ENCODE measurements around the gene MYO1B.

MYO1B gene

DNA sequence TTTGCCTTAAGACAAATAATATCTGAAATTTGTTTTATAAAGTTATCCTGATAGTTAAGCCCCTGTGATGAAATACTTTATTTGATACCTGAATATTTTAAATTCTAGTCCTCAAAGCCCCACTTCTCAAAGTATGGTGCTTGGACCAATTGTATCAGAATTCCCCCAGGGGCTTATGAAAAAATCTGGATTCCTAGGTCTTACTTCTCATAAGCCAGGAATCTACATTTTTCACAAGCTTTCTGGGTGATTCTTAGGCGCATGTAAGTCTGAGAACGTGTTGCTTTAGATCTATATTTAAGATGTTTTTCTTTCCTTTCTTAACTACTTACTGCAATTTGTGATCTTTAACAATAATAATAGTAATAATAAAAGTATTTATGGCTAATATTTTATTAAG, 53.1 kb downstream of the MYO1B start:
- DNase-seq (ENCODE audit: low read depth) = no peak

DNA sequence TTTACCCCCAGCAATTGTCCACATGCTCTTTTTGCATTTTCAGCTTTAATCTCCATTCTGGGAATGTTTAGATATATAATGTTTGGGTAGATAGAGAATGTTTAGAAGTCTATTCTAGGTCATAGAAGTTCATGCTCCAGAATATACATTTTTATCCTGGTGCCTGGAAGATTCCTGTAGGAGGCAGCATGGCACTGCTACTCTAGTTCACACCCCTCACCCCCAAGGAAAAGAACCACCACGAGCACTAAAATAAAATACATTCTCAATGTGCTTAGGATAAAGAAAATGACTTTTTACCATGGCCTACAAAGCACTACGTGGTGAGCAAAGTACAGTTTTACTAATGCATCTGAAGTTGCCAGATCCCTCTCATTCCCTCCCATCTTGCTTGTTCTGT, 53.8 kb downstream of the MYO1B start:
- no peak for DNase-seq (ENCODE audit: low read depth)

DNA sequence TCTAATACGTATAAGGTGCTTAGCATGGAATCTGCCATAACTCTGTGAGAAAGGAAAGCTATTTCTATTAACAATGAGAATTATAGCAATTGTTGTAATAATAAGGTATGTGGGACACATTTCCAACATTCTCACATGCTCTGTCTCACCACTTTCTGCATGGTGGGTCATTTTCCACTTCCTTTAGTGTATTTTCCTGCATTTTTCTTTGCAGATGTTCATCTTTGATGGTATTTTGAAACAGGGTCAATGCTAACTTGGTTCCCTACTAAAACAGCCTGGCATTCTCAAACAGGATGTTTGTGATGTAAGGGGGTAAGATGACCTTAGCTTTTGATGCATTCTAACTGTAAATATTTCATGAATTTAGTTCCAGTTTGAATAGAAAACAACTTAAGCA, 54.7 kb downstream of the MYO1B start:
- DNase-seq (ENCODE audit: low read depth) = no peak

DNA sequence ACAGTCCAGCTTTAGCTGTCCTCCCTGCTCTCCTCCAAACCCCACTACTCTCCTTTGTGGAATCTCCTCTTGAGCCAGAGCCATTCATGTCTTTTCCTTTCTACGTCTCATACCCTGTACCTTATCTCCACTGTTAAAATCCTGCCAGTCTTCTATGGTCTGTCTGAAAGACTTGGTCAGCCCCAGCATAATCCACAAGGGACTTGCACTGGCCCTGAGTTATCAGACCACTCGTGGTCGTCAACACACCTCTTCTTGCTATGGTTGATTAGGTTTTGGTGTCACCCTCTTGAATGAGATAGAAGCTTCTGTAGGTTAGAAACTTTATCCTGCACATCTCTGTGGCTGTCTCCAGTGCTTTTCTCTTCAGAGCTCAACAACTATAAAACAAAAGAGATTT, 56.8 kb downstream of the MYO1B start:
- no peak for DNase-seq (ENCODE audit: low read depth)

DNA sequence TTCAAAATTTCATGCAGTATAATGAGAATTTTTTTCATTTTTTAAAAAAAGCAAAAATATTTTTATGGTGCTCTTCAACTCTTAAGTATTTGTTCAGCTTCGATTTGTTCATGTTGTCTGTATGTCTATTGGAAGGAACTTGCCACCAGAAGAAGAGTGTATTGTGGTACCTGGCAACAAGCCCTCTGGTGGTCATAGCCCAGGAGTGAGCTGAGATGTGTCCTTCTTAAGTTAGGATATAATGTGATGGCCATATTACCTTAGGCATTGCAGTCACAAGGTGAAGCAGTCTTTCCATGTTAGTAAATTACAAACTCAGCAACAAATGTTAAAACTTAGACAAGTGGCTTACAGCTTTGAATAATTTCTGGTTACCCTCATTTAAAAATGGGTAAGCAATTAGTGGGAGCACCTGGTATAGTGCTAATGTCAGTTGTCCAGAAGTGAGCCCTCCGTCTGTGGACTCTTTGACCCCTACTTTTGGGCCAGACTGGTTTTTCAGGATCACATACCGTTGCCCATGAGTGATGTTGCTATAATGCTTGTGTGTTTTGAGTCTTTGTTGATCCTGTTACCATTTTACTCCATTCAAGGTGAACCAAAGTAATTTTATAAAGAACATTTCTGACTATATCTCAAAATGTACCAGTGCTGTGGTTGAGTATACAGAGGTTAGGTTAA, 57.4 kb downstream of the MYO1B start:
- no peak for DNase-seq (ENCODE audit: low read depth)

DNA sequence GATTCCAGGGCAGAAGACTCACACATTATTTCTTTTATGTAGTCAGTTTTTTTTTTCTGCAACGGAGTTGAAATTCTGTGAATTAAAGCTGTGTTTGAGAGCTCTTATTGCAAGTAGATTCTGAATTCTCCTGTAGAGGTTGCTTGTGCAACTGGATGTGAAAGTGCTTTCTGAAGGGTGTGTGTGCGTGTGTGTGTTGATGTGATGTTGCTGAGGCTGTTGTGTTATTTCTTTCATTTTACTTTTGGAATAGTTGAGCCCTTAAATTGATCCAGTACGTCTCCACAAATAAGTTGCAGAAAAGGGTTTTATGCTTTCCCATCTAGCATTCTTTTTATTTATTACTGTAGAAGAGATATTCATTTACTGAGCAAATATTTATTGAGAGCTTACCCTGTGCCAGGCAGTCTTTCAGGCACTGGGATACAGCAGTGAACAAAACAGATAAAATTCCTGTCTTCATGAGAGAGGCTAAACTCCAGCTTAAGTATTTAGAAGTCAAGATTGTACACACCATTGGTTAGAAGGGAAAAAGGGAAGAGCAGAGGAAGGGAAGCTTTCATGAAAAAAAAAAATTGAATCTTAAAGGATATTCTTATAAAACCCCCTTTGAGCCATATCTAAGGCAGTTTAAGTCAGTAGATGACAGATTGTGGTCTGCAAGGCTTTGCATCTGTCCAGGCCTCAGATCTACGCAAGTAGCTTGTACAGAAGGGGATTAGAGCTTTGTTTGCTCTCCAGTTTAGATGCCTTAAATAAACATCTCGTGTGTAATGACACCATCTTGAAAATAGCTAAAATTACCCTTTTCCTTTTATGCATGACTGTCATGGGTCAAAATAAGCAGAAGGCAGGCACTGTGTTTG, 58.2 kb downstream of the MYO1B start:
- DNase-seq (ENCODE audit: low read depth) = no peak

DNA sequence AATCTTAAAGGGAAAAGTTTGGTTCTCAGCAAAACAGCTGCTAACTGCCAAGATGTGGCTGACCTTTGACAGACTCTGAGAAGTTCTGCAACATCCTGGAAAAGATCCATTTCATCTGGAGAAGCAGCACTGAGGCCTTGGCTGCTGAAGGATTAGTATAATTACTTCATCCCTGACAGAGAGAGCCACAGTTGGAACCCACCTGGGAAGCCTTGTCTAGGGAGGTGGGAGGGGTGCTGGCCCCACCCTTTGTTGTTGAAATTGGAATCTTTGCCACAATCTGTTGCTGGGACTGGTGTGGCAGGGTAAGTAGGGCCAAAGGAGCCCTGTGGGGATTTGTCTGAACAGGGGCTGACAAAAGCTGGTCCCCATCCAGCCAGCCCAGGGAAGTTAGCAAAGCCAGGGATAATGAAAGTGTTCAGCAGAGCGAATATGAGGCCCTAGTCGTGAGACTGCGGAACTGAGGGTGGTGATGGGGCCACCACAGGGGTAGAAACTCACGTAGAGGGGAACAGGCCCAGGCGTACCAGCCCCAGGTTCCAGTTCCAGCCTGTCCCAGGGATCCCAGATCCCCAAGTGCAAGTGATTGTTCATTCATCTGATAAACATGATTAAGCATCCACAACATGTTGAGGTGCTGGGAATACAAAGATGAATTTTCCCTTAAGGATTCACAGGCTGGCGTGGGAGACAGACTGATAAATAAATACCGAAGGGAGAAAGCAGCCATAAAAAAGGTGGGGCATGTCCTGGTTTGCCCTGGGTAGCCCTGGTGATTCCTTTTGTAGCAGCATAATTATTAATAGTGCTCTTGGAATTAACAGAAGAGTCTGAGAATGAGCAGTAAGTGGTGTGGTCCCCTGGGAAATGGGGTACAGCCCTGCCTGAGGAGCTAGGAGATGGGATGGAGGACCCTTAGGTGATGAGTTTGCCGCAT, 60.0 kb downstream of the MYO1B start:
- DNase-seq (ENCODE audit: low read depth) = no peak

DNA sequence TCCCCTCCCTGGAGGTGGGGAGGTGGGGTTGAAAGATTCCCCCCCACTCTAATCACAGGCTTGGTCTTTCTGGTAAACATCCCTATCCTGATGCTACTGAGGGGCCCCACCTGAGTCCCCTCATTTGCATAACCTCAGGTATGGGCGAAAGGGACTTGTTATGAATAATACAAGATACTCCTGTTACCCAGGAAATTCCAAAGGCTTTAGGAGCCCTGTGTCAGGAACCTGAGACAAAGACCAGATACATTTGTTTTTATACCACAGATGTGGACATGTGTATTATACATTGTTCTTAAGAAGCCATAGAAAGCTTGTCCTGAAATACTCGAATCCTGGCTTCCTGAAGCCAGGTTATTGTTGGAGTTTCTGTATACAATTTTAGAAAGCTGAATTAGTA, 62.8 kb downstream of the MYO1B start:
- no peak for DNase-seq (ENCODE audit: low read depth)

DNA sequence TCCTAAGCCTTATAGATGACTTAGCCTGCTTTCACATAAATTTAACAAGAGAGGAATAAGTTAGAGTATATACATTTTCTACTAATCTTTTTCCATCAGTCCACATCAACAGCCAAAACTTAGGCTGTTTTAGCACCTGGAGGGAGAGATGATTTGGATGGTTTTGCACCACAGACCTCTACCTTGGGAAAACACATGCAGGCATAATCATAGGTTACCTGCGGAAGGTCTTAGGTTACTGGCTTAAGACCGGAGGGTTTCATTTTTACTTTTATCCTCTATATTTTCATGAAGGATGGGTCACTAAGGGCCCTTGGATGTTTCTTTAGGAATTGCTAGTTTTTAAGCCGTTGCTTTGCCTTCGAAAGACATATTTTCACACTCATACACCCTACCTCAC, 66.0 kb downstream of the MYO1B start:
- no peak for DNase-seq (ENCODE audit: low read depth)

DNA sequence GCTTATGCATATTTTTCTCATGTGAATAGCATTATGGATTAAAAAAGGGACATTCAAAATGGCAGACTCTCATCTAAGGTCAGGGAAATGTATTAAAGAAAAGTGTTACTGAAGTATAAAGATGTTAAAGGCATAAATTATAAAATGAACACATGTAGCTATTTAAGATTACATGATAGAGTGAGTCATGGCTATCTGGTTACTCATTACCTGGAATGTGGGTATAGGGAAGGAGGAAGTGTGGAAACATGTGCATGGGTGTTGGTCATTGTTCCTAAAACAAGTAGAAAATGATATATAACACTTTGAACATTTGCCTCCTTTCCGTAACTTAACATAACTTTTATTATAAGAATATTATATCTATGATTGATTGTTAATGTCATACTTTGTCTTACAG, 66.4 kb downstream of the MYO1B start:
- DNase-seq (ENCODE audit: low read depth) = peak; percentile 69

DNA sequence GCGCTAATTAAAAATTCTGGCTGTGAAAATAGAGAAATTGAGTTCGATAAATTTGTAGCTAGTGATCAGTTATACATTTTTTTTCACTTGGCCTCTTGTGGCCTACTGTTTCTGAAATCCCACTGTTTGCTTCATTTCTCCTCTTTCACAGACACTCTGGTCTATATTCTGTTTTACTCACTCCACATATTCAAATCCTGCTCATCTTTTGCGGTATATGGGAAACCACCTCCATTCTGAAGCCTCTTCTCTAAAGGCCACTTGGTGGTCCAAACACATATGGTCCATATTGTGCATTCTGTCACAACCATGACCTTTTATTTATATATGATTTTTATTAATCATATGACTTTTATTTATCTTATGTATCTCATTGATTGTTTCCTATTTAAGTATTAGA, 67.0 kb downstream of the MYO1B start:
- no peak for DNase-seq (ENCODE audit: low read depth)

DNA sequence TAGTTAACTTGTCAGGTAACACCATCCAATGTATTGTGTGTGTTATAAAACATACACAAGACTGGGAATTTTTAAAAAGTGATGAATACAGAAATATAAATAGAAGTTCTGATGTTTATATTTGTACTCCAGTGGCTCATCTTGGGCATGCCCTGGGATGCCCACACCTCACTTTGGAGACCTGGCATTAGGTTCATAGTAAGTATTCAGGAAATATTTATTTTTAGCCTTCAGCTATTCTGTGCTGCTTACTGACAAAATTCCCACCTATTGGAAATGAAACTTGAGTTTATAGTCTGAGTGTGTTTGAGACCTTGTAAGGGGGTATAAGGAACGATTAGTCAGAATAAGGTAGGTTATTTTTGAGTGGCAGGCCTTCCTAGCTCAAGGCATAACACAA, 67.5 kb downstream of the MYO1B start:
- DNase-seq (ENCODE audit: low read depth) = no peak

DNA sequence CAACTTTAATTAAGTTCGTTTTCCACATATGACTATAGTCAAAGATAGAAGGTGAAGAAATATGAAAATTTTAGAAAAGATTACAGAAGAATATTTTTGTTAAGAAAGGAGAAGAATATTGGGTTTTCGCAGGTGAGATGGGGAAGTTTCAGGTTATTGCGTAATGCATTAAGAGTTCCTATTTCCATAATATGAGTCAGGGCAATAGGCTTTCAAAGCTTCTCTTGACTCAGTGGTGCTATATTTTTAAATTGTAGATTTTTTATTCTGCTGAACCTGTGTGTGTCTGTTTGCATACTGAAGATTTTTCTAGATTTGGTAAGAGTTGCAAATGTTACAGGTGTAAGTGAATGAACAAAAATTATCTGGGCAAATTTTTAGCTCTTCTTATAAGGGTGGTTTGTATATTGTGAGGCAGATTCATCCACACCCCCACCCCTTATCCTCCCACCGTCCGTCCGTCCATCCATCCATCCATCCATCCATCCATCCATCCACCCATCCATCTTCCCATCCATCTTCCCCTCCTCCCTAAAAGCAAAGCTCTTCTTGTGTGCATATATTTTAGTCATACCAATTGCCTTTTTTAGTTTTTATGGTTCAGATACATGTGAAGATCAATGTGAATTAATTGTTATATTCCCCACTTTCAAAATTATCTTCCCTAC, 69.6 kb downstream of the MYO1B start:
- no peak for DNase-seq (ENCODE audit: low read depth)

DNA sequence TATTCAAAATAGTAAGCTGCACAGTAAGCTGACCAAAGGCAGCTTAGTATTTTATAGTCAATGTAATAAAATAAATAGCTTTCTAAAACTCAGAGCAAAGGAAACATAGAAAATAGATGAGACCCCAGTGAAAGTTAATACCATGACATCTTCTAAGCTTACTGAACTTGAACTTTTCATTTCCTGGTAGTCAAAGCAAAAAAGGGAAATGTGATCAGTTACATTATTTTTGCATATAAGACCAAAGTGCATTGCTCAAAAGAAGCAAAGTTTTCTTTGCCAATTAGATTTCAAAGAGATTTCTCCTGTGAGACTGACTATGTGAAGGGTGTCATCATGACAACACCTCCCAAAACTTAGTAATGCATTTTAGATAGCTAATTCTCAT, 70.2 kb downstream of the MYO1B start:
- no peak for DNase-seq (ENCODE audit: low read depth)

DNA sequence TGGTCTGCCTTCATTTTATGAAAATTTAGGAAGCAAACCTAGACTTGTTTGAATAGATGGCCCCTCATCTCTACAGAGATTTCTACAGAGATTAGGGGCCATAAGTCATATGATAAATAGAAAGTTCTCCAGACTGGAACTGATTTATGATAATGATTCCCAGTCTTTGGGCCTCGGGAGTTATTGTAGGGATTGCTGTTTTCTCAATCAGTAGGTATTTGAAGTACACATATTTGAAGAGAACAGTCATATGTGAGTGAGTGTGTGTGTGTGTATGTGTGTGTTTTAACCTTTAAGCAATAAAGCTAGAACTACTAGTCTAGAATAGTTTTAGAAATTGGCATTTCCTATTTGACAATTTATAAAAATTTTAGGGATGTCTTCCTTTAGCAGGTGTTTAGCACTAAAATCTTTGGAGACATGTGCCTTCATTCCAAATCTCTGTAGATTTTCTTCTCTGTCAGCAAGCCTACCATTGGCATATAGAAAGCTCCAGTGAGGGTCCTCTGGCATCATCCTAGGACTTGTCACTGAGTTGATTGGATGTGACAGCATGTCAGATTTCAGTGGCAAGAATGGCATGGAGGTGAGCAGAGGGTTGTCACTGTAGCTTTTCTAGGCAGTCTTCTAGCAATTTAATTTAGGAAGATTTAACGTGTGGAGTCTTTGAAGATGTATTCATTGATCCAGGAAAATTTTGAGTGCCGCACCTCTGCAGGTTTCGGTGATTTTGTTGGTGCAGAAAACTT, 71.2 kb downstream of the MYO1B start:
- no peak for DNase-seq (ENCODE audit: low read depth)

DNA sequence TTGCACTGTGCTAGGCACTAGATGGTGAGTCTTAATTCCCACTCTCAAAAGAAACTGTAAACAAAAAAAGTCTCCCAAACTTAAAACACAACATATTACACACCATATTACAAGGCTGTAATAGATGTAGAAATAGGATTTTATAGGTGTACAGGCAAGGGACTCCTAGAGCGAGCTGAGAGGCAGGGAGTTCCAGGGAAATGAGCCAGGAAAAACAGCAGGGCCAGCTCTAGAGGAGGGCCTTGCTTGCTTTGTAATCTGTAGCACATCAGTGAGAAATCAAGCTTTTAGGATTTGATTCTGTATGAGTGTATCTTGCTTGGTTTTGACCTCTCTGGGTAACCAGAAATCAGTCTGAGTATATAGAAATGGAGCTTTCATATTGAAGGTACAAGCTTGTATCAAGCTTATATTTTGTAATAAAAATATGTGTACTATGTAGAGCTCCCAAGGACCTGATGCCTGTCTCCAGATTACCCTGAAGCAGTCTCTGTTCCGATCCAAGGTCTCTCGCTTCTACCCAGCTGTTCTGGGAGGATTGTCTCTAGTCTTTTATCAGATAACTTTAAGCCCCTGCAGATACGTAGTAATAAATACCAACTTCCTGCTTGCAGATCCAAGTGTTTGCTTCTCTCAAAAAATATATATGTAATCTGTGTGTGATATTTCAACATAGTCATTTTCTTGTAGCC, 73.0 kb downstream of the MYO1B start:
- DNase-seq (ENCODE audit: low read depth) = no peak

DNA sequence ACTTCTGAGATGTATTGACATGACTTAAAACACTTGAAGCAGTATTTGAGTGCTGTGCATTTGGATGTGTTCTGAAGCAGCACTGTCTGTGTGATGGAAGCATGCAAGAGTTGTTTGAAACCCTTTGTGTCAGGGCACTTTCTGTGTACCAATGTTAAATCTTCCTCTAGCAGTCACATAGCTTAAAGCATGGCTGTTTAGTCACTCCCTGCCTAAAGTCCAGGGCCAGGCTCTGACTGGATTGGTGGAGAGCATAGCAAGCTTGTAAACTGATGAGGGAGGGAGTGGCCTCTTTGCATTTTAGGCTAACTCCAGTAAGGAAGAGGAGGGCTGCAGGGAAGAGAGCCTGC, 73.5 kb downstream of the MYO1B start:
- DNase-seq (ENCODE audit: low read depth) = no peak

DNA sequence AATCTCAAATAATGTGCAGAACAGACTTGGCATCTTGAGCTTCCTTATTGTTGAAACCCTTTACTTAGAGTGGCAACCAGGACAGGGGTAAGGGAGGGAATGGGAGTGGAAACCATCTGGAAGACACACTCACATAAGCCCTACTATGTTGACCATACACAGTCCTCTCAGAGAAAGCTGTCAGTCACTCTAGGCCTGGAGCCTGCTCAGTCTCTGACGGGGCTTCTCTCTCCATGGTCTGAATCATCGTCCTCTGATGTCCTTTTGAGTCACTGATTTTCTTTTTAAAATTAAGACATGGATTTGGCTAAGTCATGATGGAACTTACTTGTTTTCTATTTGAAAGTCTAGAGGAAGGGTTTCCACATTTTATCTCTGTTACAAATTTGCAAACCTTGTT, 74.0 kb downstream of the MYO1B start:
- no peak for DNase-seq (ENCODE audit: low read depth)

DNA sequence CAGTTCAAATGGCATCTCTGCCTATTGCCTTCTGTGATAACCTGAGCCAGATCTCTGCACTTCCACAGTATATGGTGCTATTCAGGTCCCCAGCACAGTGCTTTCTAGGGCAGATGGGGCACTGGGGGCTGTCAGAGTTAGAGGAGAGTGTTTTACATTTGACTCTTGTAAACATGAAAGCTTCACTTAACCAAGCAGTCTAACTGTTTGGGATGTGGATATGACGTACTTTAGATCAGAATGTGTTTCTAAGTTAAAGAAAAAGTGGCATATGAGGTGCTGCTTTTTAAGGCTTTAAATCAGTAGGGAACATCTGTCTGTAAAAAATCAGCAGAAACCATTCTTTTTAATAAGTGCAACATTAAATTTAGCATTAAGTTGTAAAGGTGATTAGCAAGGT, 75.7 kb downstream of the MYO1B start:
- no peak for DNase-seq (ENCODE audit: low read depth)

DNA sequence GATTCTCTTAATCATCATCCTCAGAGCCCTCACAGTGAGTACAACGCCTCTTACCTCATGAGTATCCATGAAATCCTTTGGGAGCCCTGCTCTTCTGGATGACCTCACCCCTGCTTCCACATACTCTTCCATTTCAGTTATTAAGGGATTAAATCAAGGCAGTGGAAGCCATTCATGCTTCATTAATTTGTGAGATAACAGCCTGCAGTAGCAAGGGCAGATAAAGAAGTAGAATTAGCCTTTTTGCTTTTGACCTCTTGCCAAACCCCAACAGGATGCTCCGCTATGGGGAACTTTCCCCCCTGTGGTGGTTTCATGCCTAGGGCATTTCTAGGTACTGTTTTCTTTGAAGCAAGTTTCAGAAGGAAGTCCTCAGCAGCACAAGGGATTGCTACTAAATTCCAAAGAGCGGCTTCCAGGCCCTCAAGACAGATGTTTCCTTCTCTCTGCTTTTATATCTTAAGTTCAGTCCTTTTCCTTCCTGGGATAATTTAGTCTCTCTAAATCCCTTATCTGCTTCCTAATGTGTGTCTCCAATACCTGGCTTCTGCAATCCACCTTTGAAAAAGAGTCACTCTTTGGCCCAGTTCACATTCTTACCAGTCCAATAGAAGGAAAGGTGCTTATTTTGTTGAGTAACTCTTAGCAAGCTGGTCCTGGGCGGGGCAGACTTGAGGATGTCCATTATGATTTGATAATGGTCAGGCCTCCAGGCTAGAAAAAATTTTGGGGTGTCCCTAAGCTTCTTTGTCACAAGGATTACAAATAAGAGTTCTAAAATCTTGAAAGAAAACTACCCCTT, 76.9 kb downstream of the MYO1B start:
- peak; percentile 79 for DNase-seq (ENCODE audit: low read depth)
